Spleen (tissue), 3 donors: ENCODE data around the gene TM4SF18.

Source experiments
- POLR2A ChIP-seq, 3 donors: fragments of 450-650 bp; IDR thresholded peaks; one replicate each; pipeline ENCODE4 v1.5.1; 2017; ENCODE audit warnings: antibody characterized with exemption in 3 of 3, mild to moderate bottlenecking in 1 of 3
- POLR2AphosphoS5 ChIP-seq, 3 donors: sonication (generic); formaldehyde crosslinking; IDR thresholded peaks; one replicate each; pipeline ENCODE4 v1.5.1; 2017; ENCODE audit warnings: antibody characterized with exemption in 3 of 3

GRCh38 chr3:149369991-149370866, 36.8 kb upstream of the TM4SF18 start:
- TF ChIP-seq POLR2AphosphoS5 (IDR thresholded peaks at IDR 0.05): no peak
- no peak for TF ChIP-seq POLR2A (IDR thresholded peaks at IDR 0.05)
